HL-60/S4 treated with retinoic acid at 250 ng/mL for 4 days and 3 days (cell line): ENCODE results near the gene DNAJC22.

ENCODE experiments used
- in situ Hi-C: fragments of 300-500 bp; cut with MboI; formaldehyde crosslinking; loops from 2 replicates; pipeline ENCODE4 v1.7.0; 2022; ENCODE audit warnings: low sequenced_read_pairs

DNAJC22 gene

DNA sequence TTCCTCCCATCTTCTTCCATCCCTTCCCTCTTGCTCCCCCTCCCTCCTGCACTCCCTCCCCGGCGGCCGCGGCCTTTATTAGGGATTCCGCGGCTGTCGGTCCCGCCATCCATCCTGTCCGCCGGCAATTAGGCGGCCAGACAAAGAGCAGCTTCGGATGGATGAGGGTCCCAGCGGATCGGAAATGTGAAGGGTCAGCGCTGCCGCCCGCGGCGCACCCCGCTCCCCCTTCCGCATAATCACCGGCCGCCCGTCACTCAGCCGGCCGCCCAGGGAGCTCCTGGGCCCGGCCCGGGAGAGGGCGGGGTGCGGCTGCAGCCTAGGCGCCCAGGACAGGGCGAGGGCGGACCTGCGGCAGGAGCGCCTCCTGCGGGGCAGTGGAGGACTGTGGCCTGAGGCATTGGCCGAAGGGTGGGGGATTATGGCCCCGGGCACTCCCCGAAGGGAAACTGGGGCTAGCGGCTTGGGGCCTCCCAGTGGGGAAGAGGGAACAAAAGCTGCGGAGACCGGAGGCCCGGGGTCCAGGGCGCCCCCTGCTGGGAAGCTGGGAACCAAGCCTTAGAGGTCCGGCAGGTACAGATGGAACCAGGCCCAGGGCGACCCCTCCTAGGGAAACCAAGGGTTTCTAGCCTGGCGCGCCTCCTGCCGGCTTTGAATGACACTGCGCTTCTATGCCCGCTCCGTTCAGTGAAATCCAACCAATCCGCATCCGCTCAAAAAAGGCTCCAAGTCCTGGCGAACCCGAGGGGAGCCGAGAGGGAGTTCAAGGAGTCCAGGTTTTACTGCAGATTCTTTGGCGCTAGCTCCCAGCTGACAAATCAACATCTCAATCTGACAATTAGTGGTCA, 4.4 kb upstream of the DNAJC22 start:
- in situ Hi-C loops = no loop called here

DNA sequence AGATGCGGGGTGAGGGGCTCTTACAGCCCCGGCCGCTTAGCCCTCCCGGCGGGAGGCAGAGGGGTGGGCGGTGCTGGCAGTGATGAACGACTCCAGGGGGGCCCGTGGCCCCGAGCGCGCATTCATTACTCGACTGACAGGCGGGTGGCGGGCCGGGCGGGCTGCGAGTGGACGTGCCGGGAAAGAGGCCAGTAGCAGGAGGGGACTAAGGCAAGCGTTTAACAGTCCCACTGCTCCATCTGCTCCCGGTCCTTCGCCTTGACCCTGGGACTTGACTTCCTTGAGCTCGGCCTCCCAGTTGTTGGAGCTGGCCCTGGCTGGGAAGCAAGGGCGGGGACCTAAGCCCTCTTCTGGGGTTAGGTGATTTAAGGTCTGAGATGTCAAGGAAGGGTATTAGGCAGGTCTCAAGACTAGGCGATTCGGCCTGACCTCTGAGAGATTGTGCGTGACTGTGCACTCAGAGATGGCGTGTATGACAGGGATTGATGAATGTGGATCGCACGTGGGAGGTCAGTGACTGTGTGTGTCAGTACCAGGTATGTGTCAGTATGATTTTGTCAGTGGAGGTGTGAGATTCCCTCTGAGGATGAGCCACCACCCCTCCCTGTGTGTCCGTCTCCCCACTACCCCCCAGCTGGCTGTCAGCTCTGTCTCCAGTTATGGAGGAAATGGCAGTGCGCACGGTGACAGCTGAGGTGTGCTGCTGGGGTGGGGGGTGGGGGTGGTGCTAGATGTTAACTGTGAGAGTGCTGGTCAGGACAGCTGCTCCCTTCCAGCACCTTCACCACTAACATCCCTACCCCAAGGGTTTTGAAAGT, 3.6 kb upstream of the DNAJC22 start:
- in situ Hi-C loops = no loop called here

DNA sequence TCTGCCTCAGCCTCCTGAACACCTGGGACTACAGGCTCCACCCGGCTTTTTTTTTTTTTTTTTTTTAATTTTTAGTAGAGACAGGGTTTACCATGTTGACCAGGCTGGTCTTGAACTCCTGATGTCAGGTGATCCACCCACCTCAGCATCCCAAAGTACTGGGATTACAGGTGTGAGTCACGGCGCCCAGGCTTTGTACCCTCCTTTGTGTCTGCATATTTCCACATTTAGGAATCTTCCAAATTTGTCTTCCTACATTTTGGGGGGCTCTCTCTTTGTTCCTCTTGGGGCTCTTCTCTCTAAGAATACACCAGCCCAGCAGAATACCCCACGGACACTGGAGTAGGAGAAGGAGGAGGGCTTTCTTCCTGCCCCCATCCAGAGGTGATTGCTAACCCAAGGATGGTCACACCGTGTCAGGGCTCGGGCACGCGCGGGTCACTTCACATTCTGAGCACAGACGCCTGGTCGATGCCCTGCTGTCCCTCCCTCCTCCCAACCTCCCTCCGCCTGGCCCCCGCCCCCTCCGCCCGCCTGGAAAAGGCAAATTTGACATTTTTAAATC, 2.1 kb upstream of the DNAJC22 start:
- in situ Hi-C loops = no loop called here

DNA sequence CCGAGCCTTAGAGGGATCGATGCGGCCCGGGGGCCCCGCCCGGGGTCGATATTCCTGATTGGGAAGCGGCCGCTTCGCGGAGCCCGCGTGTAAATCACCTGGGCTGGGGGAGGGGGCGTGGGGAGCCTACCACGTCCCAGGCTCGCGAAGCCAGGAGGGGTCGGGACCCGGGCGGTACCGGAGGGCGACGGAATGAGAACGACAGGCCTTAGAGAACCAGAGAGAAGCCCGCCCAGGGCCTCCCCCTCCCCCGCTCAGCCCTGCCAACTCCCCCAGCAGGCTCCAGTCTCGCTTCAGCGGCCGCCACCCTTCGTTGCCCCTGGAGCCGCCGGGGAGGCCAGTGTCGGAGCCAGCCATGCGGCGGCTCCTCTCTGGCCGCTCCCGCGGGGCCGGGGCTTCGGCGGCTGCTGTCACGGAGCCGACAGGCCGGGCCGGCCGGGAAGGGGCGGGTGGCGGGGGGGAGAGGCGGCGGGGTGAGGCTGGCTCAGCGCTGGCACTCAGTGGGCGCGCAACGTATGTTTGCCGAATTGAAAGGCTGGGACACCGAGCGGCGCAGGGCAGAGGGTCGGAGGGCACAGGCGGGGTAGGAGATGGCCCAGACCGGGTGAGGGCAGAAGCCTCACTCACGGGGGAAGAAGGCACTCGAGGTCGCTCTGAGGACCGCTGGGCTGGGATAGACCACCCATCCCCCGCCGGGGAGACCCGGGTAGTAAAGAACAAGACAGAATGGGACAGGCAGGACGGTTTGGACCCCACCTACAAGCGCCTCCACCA, 1.4 kb upstream of the DNAJC22 start:
- in situ Hi-C loops = no loop called here

DNA sequence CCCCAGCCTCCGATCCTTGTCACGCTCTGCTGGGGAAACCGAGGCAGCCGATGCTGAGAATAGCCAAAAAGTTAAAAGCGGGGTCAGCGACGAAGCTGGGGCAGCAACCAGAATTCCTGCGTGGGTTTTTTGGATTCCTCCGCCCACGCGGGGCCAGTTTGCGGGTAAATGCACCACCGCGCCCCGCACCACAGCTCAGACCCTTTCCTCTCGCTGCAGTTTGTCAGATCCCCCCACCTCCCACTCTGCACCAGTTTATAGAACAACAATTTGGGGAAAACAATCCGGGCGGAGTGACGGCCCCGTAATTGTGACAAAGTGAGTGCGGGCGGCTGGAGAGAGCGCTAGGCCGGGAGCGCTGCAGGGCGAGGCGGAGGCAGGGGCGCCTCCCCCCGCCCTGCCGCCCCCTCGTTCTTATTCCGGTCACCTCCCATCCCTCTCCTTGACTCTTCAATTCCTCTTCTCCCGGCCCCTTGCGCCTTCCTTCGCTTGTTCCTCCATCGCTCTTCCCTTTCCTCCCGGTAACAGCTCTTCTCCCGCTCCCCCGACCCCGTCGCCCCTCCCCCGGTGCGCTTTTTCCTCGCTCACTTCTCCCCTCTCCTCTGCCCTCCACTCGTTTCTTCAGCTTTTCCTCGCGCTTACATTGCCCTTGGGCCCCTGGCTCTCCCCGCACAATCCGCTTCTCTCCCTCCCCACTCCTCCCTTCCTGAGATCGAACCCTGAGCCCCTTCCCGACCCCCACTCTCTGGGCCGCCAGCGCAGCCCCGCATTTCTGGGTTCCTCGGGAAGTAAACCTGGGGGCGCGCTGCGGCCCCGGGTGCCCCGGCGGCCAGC, 646 bp upstream of the DNAJC22 start:
- in situ Hi-C loops = no loop called here

DNA sequence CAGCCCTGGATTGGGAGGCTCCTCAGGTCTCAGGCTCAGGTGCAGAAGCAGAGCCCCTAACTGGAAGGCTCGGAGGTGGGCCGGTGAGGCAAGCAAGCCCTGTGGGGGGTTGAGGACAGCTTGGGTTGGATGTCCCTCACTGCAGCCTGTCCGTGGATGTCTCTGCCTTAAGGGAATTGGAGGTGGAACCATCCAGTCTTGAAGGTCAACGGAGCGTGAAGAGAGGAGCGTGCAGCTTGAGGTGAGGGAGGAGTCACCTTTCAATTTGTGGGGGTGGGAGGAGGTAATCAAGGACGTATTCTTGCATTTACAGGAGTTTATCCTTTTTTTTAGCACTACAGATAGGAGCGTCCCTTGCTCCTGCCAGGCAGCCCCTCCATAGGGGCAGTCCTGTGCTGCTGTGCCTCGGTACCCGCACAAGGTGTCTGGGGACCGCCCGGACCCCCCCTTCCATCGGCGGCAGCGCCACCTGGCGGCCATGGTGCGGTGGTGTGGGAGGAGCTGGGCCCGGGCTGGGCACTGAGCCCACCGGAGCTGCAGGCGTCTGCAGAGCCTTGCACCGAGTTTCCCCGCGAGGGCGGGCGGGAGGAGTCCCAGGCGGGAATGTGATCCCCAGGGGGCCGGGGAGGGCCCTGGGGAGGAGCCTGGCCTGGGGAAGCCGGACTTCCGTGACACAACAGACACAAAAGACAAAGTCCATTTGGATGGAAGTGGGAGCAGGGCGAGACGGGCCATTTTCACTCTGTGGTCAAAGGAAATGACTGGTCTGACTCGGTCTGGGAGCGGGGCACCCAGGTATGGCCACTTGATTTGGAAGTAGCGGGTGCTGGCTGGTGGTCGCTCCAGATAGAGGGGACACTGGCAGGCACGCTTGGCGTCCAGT, 864 bp downstream of the DNAJC22 start:
- in situ Hi-C loops = no loop called here

DNA sequence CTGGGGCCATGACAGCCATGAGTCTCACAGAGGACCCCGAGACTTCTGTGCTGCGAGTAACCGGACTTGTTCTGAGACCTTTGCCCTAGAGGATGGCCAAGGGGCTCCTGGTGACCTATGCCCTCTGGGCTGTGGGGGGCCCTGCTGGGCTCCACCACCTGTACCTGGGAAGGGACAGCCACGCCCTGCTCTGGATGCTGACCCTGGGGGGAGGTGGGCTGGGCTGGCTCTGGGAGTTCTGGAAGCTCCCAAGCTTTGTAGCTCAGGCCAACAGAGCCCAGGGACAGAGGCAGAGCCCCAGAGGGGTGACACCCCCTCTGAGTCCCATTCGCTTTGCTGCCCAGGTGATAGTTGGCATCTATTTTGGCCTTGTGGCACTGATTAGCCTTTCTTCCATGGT, 2.1 kb downstream of the DNAJC22 start:
- in situ Hi-C loops = no loop called here

DNA sequence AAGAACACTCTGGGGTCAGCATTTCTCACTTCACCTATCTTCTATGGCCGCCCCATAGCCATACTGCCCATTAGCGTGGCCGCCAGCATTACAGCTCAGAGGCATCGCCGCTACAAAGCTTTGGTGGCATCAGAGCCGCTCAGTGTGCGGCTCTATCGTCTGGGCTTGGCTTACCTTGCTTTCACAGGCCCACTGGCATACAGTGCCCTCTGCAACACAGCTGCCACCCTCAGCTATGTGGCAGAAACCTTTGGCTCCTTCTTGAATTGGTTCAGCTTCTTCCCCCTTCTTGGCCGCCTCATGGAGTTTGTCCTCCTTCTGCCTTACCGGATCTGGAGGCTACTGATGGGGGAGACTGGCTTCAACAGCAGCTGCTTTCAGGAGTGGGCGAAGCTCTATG, 2.6 kb downstream of the DNAJC22 start:
- in situ Hi-C loops = no loop called here

DNA sequence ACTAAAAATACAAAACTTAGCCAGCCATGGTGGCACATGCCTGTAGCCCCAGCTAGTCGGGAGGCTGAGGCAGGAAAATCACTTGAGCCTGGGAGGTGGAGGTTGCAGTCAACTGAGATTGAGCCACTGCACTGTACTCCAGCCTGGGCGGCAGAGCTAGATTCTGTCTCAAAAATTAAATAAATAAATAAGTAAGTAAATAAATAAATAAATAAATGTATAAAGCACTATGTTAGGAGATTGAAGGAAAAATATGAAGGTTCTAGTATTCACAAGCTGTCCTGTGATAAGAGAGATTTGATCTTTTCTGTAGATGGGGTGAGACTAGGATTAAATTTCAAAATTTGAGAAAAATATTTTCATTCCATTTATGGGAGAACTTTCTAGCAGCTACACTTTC, 5.7 kb downstream of the DNAJC22 start:
- in situ Hi-C loops = no loop called here

DNA sequence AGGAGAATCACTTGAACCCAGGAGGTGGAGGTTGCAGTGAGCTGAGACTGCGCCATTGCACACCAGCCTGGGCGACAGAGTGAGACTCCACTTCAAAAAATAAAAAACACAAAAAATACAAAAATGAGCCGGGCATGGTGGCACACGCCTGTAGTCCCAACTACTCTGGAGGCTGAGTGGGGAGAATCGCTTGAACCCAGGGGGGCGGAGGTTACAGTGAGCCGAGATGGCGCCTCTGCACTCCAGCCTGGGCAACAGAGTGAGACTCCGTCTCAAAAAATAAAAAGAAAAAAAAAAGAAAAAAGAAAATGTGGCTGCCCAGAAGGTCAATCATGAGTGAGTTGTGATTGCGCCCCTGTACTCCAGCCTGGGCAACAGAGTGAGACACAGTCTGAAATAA, 9.2 kb downstream of the DNAJC22 start:
- in situ Hi-C loops = no loop called here

DNA sequence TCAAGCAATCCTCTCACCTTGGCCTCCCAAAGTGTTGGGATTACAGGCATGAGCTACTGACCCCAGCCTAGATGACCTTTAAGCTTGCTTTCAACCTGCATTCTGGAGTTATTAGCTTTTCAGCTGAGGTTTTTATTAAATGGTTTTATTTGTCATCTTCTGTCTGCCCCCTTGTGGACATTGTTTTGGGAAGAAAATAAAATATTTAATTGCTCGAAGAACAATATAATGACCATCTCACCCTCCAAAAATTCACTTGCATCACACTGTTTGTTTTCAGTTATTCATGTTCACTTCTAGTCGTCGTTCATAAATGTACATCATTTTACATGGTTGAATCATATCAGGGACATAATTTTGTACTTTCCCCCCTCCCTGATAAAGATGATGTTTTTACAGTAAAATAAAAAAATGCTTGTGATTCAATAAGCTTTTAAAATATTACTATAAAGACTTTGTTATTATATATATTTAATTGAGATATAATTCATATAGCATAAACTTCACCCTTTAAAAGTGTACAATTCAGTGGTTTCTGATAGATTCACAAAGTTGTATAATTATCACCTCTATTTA, 10.5 kb downstream of the DNAJC22 start:
- in situ Hi-C loops = no loop called here

DNA sequence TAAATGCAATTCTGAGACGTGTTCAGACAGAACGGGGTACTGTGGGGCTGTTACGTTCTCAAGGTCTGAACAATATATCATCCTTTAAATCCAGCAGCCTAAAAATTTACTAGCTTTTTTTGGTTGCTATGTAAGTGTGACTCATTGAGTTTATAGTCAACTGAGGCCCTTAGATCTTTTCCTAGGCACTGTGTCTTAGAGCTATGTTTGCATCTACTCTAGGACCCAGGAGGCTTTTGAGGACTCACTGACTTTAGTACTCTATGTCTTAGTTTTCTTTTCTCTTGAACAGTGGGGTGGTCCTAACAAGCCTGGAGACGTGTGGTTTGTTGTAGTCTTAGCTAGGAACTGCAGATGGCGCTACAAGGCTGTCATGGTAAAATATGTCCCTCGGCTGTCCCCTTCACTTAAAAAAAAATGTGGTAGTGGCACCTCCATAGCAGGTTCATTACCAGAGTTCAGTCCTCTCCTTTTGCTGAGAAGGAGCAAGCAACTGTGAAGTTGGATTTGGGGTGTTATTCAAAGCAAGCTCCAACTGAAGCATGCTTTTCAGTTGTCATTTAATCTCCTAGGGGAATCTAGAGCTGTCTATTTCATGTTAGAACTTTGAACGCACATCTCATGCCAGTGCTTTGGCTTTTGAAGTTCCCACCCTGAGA, 11.9 kb downstream of the DNAJC22 start:
- in situ Hi-C loops = no loop called here

DNA sequence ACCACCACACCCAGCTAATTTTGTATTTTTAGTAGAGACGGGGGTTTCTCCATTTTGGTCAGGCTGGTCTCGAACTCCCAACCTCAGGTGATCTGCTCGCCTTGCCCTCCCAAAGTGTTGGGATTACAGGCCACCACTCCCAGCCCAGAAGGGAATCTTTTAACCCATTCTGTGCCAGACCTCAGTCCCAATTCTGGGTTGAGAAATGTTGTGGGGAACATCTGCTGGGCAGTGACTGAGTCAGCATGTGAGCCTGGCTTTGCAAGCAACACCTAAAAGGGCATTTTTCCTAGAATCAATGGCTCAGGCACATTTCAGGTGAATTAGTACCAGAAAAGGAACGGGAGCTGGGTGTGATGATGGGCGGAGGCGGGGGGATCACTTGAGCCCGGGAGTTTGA, 13.0 kb downstream of the DNAJC22 start:
- in situ Hi-C loops = loop anchor here (5.0 kb wide), 1 partner anchor 148 kb away; no protein-coding TSS in a partner anchor

DNA sequence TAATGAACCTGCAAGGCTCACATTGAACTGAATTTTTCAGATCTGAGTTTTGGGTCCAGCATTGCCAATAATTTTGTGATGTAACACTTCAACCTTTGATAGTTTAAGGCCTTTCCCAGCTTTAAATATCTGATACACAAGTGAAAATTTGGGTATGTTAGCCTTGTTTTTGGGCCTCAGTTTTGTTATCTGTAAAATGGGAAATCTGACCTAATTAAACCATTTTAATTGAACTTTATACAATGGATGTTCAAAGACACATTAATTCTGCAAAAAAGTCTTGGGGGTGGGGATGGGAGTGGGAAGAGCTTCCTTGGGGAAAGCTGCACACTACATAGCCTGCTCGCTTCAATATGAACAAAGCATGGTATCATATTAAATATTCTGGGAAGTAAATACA, 15.4 kb downstream of the DNAJC22 start:
- in situ Hi-C loops = loop anchor here (5.0 kb wide), 1 partner anchor 145 kb away; no protein-coding TSS in a partner anchor

DNA sequence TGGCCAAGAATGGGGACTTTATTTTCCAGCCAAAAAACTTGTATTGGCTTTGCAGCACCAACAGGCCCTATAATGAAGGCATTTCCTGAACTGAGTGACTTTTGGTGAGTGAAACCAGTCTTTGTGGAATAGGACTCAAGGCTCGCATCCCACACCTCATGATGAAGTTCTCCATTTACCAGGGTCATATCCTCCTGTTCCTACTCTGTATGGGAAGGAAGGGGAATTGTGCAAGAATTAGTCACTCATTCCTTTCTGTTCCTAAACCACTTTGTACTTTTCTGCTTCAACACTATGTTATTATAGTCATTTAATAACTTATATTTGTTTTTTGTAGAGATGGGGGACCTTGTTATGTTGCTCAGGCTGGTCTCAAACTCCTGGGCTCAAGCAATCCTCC, 18.3 kb downstream of the DNAJC22 start:
- in situ Hi-C loops = loop anchor here (5.0 kb wide), 1 partner anchor 142 kb away; no protein-coding TSS in a partner anchor

DNA sequence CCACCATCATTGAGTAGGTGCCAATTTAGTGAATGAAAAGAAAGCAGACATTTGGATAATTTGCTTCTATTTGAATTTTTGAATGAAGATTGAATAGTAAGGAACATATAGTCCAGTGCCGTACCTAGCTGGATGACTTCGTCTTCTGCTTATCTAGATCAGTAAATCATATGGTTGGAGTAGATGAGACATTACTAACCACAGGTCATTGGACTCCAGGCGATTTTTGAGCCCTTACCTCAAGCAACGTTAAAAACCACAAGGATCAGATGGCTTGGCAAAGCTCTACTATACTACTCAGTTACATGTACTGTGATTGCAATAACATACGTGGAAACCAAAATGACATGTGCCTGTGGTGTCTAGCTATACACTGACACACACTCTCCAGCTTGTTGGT, 18.9 kb downstream of the DNAJC22 start:
- in situ Hi-C loops = no loop called here

DNA sequence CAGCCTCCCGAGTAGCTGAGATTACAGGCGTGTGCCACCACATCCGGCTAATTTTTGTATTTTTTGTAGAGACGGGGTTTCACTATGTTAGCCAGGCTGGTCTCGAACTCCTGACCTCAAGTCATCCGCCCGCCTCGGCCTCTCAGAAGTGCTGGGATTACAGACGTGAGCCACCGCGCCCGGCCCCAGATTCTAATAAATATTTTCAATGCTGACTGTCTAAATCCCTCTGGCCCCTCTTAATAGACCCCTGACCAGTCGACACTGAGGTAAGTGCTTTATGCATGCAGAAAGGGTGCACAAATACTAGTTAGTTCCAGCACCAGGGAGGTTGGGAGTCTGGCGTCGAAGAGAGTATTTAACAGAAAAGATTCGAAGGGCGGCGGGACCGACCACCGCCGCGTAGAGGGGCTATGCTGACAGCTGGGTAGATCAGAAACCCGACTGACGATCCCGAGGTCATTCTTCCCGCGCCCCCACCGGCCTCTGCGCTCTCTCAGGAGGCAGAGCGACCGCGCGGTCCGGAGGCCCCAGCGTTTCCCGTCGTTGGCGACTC, 19.5 kb downstream of the DNAJC22 start:
- in situ Hi-C loops = no loop called here
